Stimulated activated effector memory CD8-positive, alpha-beta T cell treated with anti-CD3 and anti-CD28 coated beads, Interleukin-12 subunit alpha, Interleukin-12 subunit beta, amount 100 ng/mL, for 72 hours (primary cell): ENCODE data around the gene KCNAB1.
"Not testable (repeated sequence)": the region's sequence is repeated elsewhere in the genome, so short reads cannot be mapped to it uniquely, and the experiment has no call there.

Source experiments
- ATAC-seq: fragments of 150-1000 bp; cut with Tn5 transposase; 2 replicates; pipeline ENCODE4 v1.10.0; 2021
- DNase-seq, 2 donors: peaks; one replicate each; pipeline ENCODE4 v3.0.0; 2021 to 2022; ENCODE audit warnings: low spot score in 2 of 2
- H3K27ac Mint-ChIP-seq: one replicate; pipeline ENCODE4 v1.8.0; 2022; ENCODE audit warnings: mild to moderate bottlenecking, mixed read lengths
- H3K36me3 Mint-ChIP-seq: one replicate; pipeline ENCODE4 v1.8.0; 2022; ENCODE audit warnings: mild to moderate bottlenecking, mixed read lengths
- H3K4me1 Mint-ChIP-seq: one replicate; pipeline ENCODE4 v1.8.0; 2022; ENCODE audit warnings: mixed read lengths
- H3K4me3 Mint-ChIP-seq: one replicate; pipeline ENCODE4 v1.8.0; 2022; ENCODE audit warnings: mild to moderate bottlenecking, mixed read lengths
- H3K9me3 Mint-ChIP-seq: one replicate; pipeline ENCODE4 v1.8.0; 2022; ENCODE audit warnings: mixed read lengths

KCNAB1 gene

DNA sequence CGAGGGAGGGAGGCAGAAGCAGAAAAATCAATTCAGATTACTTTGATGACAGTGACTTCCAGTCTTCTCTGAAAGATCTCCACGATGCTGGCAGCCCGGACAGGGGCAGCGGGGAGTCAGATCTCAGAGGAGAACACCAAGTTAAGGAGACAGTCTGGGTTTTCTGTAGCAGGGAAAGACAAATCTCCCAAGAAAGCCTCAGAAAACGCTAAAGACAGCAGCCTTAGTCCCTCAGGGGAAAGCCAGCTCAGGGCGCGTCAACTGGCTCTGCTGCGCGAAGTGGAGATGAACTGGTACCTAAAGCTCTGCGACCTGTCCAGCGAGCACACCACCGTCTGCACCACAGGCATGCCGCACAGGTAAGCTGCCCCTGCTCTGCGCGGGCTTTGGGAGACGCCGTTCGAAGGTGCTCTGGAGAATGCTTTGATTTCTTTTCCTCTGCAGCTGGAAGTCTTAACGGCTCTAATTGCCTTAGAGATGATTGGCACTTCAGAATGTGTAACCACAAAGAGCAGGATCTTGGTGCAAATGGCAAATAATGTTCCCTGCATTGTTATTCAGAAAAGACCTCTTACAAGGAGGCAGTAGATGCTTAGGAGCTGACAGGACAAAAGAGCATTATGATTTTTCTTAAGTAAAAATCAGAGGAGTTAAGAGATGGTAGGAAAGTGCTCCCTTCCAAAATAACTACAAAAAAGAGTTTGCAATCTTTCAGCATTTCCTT is at the start of gene KCNAB1:
Gene KCNAB1, plus strand, starts transcription at position 51 of the 724 bp plus-strand sequence.
- no peaks in the 10 kb centered on the region for H3K9me3 Mint-ChIP-seq
- H3K4me1 Mint-ChIP-seq, result no peaks in the 10 kb centered on the region
- no peak for DNase-seq
- no peak within 1 kb of the TSS for H3K27ac Mint-ChIP-seq
- no peak within 1 kb of the TSS for H3K4me3 Mint-ChIP-seq
- H3K36me3 Mint-ChIP-seq, result no peaks in the 10 kb centered on the region
- no peak for ATAC-seq

DNA sequence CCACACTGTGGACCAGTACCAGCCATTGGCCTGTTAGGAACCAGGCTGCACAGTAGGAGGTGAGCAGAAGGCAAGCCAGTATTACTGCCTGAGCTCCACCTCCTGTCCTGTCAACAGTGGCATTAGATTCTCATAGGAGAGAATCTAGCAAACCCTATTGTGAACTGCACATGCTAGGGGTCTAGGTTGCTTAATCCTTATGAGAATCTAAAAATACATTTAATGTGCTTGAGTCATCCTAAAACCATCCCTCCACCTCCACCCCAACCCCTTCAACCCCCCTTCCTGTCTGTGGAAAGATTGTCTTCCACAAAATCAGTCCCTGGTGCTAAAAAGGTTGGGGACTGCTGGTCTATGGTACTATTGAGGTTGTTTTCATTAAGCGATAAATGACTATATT is 49.3 kb upstream of the KCNAB1 start:
- no peaks in the 10 kb centered on the region for H3K36me3 Mint-ChIP-seq
- no peak for DNase-seq
- H3K4me3 Mint-ChIP-seq, result no peak overlapping the region
- peaks cover 5% of the 10 kb centered on the region for H3K4me1 Mint-ChIP-seq
- no peak for ATAC-seq
- no peak overlapping the region for H3K27ac Mint-ChIP-seq
- H3K9me3 Mint-ChIP-seq, result peaks cover 1% of the 10 kb centered on the region

GRCh38 chr3:156072950-156073657 is 47.3 kb upstream of the KCNAB1 start:
- H3K4me3 Mint-ChIP-seq, H3K9me3 Mint-ChIP-seq, H3K4me1 Mint-ChIP-seq, H3K27ac Mint-ChIP-seq, H3K36me3 Mint-ChIP-seq, ATAC-seq, DNase-seq: not testable (repeated sequence)

GRCh38 chr3:156090126-156090525 is 30.3 kb upstream of the KCNAB1 start:
- Mint-ChIP-seq H3K36me3 (no peaks in the 10 kb centered on the region), H3K27ac (no peak overlapping the region), H3K4me3 (no peak overlapping the region), H3K4me1 (no peaks in the 10 kb centered on the region), H3K9me3 (no peaks in the 10 kb centered on the region)
- no peak for DNase-seq
- ATAC-seq, result no peak

DNA sequence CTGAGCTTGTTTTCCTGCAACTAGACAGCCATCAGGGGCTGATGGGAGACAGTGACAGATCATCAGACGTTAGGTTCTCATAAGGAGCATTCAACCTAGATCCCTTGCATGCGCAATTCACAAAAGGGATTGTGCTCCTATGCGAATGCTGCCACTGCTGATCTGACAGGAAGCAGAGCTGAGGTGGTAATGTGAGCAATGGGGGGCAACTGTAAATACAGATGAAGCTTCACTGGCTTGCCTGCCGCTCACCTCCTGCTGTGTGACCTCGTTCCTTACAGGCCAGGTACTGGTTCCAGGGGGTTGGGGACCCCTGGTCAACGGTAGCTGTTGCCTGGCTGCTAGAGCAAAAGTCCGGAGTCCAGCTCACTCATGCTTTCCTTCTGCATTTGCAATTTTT is 26.4 kb upstream of the KCNAB1 start:
- H3K4me1 Mint-ChIP-seq, result no peaks in the 10 kb centered on the region

GRCh38 chr3:156094391-156094790 is 26.0 kb upstream of the KCNAB1 start:
- no peaks in the 10 kb centered on the region for H3K4me1 Mint-ChIP-seq
- H3K4me3 Mint-ChIP-seq, result no peak overlapping the region
- no peak for ATAC-seq
- H3K36me3 Mint-ChIP-seq, result no peaks in the 10 kb centered on the region
- H3K27ac Mint-ChIP-seq, result no peak overlapping the region
- H3K9me3 Mint-ChIP-seq, result no peaks in the 10 kb centered on the region
- no peak for DNase-seq

More for the DNA sequence above, 26.4 kb upstream of the KCNAB1 start:
- Mint-ChIP-seq H3K4me3 (no peak overlapping the region), H3K9me3 (no peaks in the 10 kb centered on the region), H3K27ac (no peak overlapping the region), H3K36me3 (no peaks in the 10 kb centered on the region)
- ATAC-seq (no peak), DNase-seq (no peak)

DNA sequence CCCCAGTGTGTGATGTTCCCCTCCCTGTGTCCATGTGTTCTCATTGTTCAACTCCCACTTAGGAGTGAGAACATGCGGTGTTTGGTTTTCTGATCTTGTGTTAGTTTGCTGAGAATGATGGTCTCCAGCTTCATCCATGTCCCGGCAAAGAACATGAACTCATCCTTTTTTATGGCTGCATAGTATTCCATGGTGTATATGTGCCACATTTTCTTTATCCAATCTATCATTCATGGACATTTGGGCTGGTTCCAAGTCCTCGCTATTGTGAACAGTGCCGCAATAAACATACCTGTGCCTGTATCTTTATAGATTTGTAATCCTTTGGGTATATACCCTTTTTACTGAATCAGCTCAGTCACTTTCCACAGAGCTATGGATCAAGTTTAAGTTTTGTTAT is 24.7 kb upstream of the KCNAB1 start:
- ATAC-seq, H3K36me3 Mint-ChIP-seq, DNase-seq, H3K4me1 Mint-ChIP-seq, H3K9me3 Mint-ChIP-seq, H3K4me3 Mint-ChIP-seq, H3K27ac Mint-ChIP-seq: not testable (repeated sequence)

GRCh38 chr3:156098437-156099035 is 21.8 kb upstream of the KCNAB1 start:
- DNase-seq, result no peak
- ATAC-seq, result peak; percentile 36
- H3K9me3 Mint-ChIP-seq, result no peaks in the 10 kb centered on the region
- no peak overlapping the region for H3K4me3 Mint-ChIP-seq
- H3K36me3 Mint-ChIP-seq, result no peaks in the 10 kb centered on the region
- H3K4me1 Mint-ChIP-seq, result no peaks in the 10 kb centered on the region
- no peak overlapping the region for H3K27ac Mint-ChIP-seq

DNA sequence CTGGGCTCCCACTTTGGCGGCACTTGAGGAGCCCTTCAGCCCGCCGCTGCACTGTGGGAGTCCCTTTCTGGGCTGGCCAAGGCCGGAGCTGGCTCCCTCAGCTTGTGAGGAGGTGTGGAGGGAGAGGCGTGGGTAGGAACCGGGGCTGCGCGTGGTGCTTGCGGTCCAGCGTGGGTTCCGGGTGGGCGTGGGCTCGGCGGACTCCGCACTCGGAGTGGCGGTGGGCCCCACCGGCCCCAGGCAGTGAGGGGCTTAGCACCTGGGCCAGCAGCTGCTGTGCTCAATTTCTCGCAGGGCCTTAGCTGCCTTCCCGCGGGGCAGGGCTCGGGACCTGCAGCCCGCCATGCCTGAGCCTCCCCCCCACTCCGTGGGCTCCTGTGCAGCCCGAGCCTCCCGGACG is 21.0 kb upstream of the KCNAB1 start:
- not testable (repeated sequence) for H3K9me3 Mint-ChIP-seq, ATAC-seq, H3K4me3 Mint-ChIP-seq

GRCh38 chr3:156099984-156100383 is 20.4 kb upstream of the KCNAB1 start:
- not testable (repeated sequence) for H3K4me3 Mint-ChIP-seq, H3K9me3 Mint-ChIP-seq, H3K27ac Mint-ChIP-seq, H3K4me1 Mint-ChIP-seq, DNase-seq, H3K36me3 Mint-ChIP-seq, ATAC-seq

More for the DNA sequence above, 21.0 kb upstream of the KCNAB1 start:
- H3K27ac Mint-ChIP-seq, H3K4me1 Mint-ChIP-seq, DNase-seq, H3K36me3 Mint-ChIP-seq: not testable (repeated sequence)

DNA sequence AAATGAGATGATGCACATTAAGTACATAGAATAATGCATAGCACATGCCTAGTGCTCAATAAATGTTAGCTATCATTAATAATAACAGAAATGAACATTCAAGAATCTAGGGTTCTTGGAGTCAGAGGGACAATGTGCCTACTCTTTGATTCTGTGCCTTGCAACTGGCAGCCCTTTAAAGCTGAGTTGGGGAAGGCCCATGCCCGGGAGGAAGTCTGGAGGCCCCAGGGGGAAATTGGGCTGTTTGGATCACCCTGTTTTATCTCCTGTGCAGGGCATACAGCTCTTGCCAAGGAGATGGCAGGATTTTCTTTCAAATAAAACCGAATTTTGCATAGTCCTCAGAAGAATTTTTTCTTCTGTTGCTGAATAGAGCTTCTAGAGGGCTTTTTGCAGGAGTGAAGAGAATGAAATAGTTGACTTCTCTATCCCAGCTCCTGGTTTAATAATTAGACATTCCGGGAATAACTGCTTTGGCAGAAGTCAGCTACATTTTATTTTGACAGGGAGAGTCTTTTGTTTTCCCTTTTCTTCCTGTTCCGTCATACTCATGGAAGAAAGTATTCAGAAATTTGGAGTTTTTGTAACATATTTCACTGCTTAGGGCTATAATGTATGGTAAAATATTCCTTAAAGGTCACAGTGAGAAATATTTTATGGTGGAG is 18.0 kb upstream of the KCNAB1 start:
- no peaks in the 10 kb centered on the region for H3K36me3 Mint-ChIP-seq
- ATAC-seq, result no peak
- H3K4me1 Mint-ChIP-seq, result peaks cover 5% of the 10 kb centered on the region
- DNase-seq, result no peak
- H3K4me3 Mint-ChIP-seq, result no peak overlapping the region
- H3K27ac Mint-ChIP-seq, result no peak overlapping the region
- no peaks in the 10 kb centered on the region for H3K9me3 Mint-ChIP-seq

DNA sequence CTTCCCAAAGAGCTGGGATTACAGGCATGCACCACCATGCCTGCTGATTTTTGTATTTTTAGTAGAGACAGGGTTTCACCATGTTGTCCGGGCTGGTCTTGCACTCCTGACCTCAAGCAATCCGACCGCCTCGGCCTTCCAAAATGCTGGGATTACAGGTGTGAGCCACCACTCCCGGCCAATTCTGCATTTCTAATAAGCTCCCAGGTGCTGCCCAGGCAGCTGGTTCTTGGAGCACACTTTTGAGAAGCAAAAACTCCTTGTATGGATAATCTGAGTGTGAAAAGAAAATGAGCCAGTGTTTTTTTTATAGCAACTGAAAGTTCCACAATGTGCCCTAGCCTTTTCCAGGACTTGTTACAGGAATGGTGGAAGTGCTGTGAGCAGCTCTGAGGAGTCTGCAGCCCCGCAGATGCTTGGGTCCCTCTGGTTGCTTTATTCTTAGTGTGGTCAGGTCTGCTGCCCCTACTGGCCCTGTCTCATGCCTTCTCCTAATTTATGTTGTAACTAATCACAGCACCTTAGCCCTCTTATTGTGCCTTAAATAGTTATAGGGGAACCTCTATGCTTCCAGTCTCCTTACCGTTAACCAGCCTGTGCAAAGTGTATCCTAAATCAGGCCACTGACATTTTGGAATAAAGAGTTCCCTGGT is 13.5 kb upstream of the KCNAB1 start:
- no peak overlapping the region for H3K27ac Mint-ChIP-seq
- no peak overlapping the region for H3K4me3 Mint-ChIP-seq
- no peaks in the 10 kb centered on the region for H3K9me3 Mint-ChIP-seq
- ATAC-seq (no peak), DNase-seq (no peak)
- no peaks in the 10 kb centered on the region for H3K36me3 Mint-ChIP-seq
- H3K4me1 Mint-ChIP-seq, result peaks cover 5% of the 10 kb centered on the region

DNA sequence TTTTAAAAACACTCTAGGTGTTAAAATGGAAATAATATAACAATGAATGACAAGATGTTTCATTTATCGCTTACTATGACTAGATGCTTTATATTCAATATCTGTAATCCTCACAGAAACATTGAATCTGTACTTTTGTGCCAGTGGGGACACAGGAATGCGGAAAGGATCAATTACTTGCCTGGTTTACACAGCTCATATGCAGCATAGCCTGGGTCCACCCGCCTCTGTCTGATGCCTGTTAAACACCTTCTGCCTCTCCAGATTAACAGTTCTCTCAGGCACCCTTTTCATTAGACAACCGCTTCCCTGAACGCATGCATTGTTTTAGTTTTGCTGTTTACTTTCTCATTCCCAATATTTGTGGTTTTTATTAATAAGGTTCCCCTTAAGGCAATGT is 12.9 kb upstream of the KCNAB1 start:
- Mint-ChIP-seq H3K4me1 (peaks cover 5% of the 10 kb centered on the region), H3K36me3 (no peaks in the 10 kb centered on the region), H3K4me3 (no peak overlapping the region), H3K27ac (no peak overlapping the region), H3K9me3 (no peaks in the 10 kb centered on the region)
- ATAC-seq, result no peak
- DNase-seq, result no peak

DNA sequence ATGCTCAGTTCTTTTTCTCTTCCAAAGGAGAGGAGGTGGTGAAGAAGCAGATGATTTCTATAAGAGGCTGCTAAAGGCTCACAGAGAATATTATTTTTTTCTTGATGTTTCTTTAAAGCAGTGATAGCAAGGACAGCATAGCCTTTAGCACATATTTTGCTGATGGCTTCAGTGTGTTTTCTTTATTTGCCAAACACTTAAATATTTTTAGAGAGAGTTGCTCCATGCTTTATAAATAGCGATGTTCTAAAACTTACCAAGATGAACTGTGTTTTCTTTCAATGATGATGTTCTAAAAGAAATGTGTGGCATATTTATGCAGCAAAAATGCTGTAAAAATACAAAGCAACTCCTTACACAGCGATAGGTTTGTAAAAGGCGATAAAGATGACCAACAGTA is 11.8 kb upstream of the KCNAB1 start:
- ATAC-seq (no peak), DNase-seq (no peak)
- Mint-ChIP-seq H3K9me3 (no peaks in the 10 kb centered on the region), H3K4me3 (no peak overlapping the region), H3K4me1 (peaks cover 5% of the 10 kb centered on the region), H3K36me3 (no peaks in the 10 kb centered on the region), H3K27ac (no peak overlapping the region)

DNA sequence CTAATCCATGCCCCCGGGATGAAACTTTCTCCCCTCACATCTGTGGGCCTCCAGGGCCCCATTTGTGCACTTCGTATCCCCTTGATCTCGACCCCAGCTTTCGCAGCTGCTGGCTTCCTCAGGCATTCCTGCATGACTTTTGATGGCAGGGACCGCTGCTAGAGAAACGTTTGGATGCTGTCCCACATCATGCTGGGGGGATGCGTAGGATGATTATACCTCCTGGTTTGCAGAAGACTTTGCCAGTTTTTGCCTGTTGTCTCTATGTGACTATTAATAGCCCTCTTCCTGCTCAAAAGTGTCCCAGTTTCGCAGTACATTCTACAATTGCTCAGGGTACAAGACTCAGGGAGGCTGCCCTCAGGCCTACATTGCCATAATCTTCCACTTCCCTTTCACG is 10.4 kb upstream of the KCNAB1 start:
- Mint-ChIP-seq H3K36me3 (no peaks in the 10 kb centered on the region), H3K4me1 (peaks cover 2% of the 10 kb centered on the region), H3K9me3 (no peaks in the 10 kb centered on the region), H3K27ac (no peak overlapping the region), H3K4me3 (no peak overlapping the region)
- DNase-seq, result no peak
- no peak for ATAC-seq
